B cell (primary cell): ENCODE results near the gene BCKDK.

Experiments
- CTCF ChIP-seq: fragments of 200-600 bp; IDR thresholded peaks from one replicate; pipeline ENCODE4 v1.8.0; 2022; ENCODE audit warnings: antibody characterized with exemption, mild to moderate bottlenecking
- EZH2 ChIP-seq: IDR thresholded peaks from 2 replicates; pipeline ENCODE4 v1.6.1; 2012; ENCODE audit warnings: borderline replicate concordance, low read depth, mild to moderate bottlenecking, moderate library complexity, low read length; ENCODE audit not compliant: insufficient read depth, poor library complexity, severe bottlenecking

GRCh38 chr16:31138621-31139578, 30.7 kb downstream of the BCKDK start:
- TF ChIP-seq CTCF, result no peak
- no peak for TF ChIP-seq EZH2
